Caco-2 (cell line): Measurements from ENCODE around the gene LMBR1L. TPM values are rescaled to one million over a fixed set of nuclear protein-coding genes. Genes with fewer than 3 reads are reported as not detected.

Experiments
- Bru-seq: library from RNA; stranded (reverse); fragments of 400-500 nt; gene quantifications from one replicate; lab custom pipeline; 2021; lab: Mats Ljungman, UMichigan
- BruChase-seq, 2 experiments: library from RNA; stranded (reverse); fragments of 400-500 nt; gene quantifications; one replicate each; lab custom pipeline; 2021; lab: Mats Ljungman, UMichigan
- BruUV-seq: library from RNA; stranded (reverse); fragments of 400-500 nt; replicated peaks from 2 replicates; lab custom pipeline; 2021; lab: Mats Ljungman, UMichigan
- CTCF ChIA-PET: fragments of 300-600 bp; sonication (Branson Sonifier 250); formaldehyde crosslinking; loops from one replicate; lab custom pipeline; 2022; ENCODE audit warnings: antibody characterized with exemption; lab: Charles Lee
- POLR2A ChIA-PET: fragments of 300-600 bp; sonication (Branson Sonifier 250); formaldehyde crosslinking; loops from one replicate; lab custom pipeline; 2022; ENCODE audit warnings: antibody characterized with exemption; lab: Charles Lee
- DNase-seq, 2 experiments: peaks; one replicate each; pipeline versions ENCODE4 v3.0.0 to v3.0.0-alpha.2; 2020 to 2022
- H3K27me3 ChIP-seq: replicated peaks from 2 replicates; pipeline ENCODE4 v1.6.0; 2011; ENCODE audit warnings: low read length; ENCODE audit not compliant: control insufficient read depth, insufficient read depth
- H3K36me3 ChIP-seq: 2 replicates; pipeline ENCODE4 v1.5.1; 2011; ENCODE audit warnings: low read length; ENCODE audit not compliant: control insufficient read depth, insufficient read depth
- H3K4me1 ChIP-seq: fragments of 250-450 bp; sonication (Bioruptor Pico); 2 replicates; pipeline ENCODE4 v1.5.1; 2020; ENCODE audit warnings: mild to moderate bottlenecking
- H3K4me3 ChIP-seq: 2 replicates; pipeline ENCODE4 v1.5.1; 2011; ENCODE audit warnings: low read depth, mild to moderate bottlenecking, control low read depth, low read length
- H3K9me3 ChIP-seq: fragments of 250-450 bp; sonication (Bioruptor Pico); 2 replicates; pipeline ENCODE4 v1.5.1; 2020; ENCODE audit warnings: mild to moderate bottlenecking, moderate library complexity
- H3K27ac Mint-ChIP-seq: one replicate; pipeline ENCODE4 v1.8.0; 2022; ENCODE audit warnings: mixed read lengths; ENCODE audit not compliant: unreplicated experiment
- H3K27me3 Mint-ChIP-seq: one replicate; pipeline ENCODE4 v1.8.0; 2022; ENCODE audit warnings: mixed read lengths; ENCODE audit not compliant: insufficient read depth, unreplicated experiment
- H3K36me3 Mint-ChIP-seq: one replicate; pipeline ENCODE4 v1.8.0; 2022; ENCODE audit warnings: mild to moderate bottlenecking, mixed read lengths; ENCODE audit not compliant: insufficient read depth, unreplicated experiment
- H3K4me1 Mint-ChIP-seq: one replicate; pipeline ENCODE4 v1.8.0; 2022; ENCODE audit warnings: low read depth, mixed read lengths; ENCODE audit not compliant: unreplicated experiment
- H3K4me3 Mint-ChIP-seq: one replicate; pipeline ENCODE4 v1.8.0; 2022; ENCODE audit warnings: mild to moderate bottlenecking, moderate library complexity, mixed read lengths; ENCODE audit not compliant: unreplicated experiment
- H3K9me3 Mint-ChIP-seq: one replicate; pipeline ENCODE4 v1.8.0; 2022; ENCODE audit warnings: mixed read lengths; ENCODE audit not compliant: unreplicated experiment
- intact Hi-C: fragments of 100-400 bp; cut with micrococcal nuclease; formaldehyde crosslinking; loops from one replicate; pipeline ENCODE4 v1.10.0; 2022; ENCODE audit not compliant: unreplicated experiment
- long read RNA-seq: library from polyadenylated mRNA; stranded (forward); transcript quantifications from one replicate; pipeline ENCODE4 v2.0.0, GENCODE V29; 2022
- total RNA-seq: library from RNA; stranded (reverse); gene quantifications from 2 replicates; pipeline ENCODE4 v1.2.3, GENCODE V29; 2022
- TF ChIP-seq, protein P1 (sequence below), 2 experiments: fragments of 200-600 bp in 1 of 2; IDR thresholded peaks; 1 replicate in 1 of 2; 2 replicates in 1 of 2; pipeline versions ENCODE4 v1.5.1 to v1.8.0; 2011 to 2022; ENCODE audit warnings: antibody characterized with exemption in 1 of 2, control low read depth in 1 of 2, inconsistent platforms in 1 of 2, low read depth in 1 of 2, low read length in 1 of 2, mild to moderate bottlenecking in 1 of 2, moderate library complexity in 1 of 2; ENCODE audit not compliant: insufficient read depth in 1 of 2, severe bottlenecking in 1 of 2, unreplicated experiment in 1 of 2

The LMBR1L gene
- total RNA-seq (43.1 and 43.9 TPM in 2 replicates), Bru-seq, nascent RNA (percentile 62 among the genes with signal in this experiment), BruChase-seq, experiment 1, labeled RNA remaining after a 2-hour chase (percentile 72 among the genes with signal in this experiment), BruChase-seq, experiment 2, labeled RNA remaining after a 6-hour chase (percentile 63 among the genes with signal in this experiment)
- long read RNA-seq = 0 reads

DNA sequence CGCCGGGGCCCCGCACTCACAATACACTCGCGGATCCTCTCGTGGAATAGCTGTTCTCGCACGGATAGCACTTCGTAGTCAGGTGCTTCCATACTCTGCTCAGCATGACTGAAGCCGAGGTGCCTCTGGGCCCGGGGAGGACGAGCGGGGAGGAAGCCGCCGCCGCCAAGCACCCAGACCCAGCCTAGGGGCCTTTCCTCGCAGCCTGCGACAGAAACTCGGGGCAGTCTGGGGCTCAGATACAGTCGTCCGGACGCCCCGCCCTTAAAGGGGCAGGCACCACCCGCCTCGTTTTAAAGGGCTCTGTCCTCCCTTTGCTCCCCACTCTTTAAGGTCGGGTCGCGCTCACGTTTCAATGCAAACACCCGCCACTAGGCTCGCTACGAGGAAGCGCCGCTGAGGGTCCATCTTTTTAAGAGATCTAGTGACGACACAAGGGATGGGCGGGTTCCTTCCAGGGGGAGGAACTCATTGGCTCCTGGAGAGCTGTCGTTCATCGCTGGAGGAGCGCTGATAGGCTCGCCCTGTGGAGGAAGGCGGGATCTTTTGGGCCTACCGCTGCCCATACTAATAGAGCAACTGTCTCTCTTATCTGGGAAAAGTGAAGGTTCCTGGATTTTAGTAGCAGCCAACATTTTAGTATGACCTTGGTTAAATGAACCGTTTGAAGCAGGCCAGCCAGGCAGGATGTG is at the start of gene LMBR1L:
TSS of gene LMBR1L (minus strand) at position 384 of the 692 bp plus-strand sequence. CDS start at position 92, 292 bp downstream.
- intact Hi-C loops = loop anchor here (1.0 to 2.0 kb wide), 4 partner anchors 11 to 22 kb away; partner anchors contain the start of gene DHH

GRCh38 chr12:49160399-49160798 is 49.8 kb upstream of the LMBR1L start:
- intact Hi-C loops = no loop called here
- Mint-ChIP-seq H3K27ac (no peak overlapping the region), H3K27me3 (no peaks in the 10 kb centered on the region), H3K4me1 (no peaks in the 10 kb centered on the region), H3K4me3 (no peak overlapping the region), H3K36me3 (no peaks in the 10 kb centered on the region), H3K9me3 (no peaks in the 10 kb centered on the region)
- TF ChIP-seq, protein P1, sequence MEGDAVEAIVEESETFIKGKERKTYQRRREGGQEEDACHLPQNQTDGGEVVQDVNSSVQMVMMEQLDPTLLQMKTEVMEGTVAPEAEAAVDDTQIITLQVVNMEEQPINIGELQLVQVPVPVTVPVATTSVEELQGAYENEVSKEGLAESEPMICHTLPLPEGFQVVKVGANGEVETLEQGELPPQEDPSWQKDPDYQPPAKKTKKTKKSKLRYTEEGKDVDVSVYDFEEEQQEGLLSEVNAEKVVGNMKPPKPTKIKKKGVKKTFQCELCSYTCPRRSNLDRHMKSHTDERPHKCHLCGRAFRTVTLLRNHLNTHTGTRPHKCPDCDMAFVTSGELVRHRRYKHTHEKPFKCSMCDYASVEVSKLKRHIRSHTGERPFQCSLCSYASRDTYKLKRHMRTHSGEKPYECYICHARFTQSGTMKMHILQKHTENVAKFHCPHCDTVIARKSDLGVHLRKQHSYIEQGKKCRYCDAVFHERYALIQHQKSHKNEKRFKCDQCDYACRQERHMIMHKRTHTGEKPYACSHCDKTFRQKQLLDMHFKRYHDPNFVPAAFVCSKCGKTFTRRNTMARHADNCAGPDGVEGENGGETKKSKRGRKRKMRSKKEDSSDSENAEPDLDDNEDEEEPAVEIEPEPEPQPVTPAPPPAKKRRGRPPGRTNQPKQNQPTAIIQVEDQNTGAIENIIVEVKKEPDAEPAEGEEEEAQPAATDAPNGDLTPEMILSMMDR (IDR thresholded peaks at IDR 0.05; ENCODE audit: insufficient read depth in 1 of 2, low read depth in 1 of 2, low read length in 1 of 2, severe bottlenecking in 1 of 2, unreplicated experiment in 1 of 2) = no peak
- Histone ChIP-seq H3K4me1 (no peaks in the 10 kb centered on the region), H3K4me3 (no peak overlapping the region), H3K36me3 (no peaks in the 10 kb centered on the region), H3K9me3 (no peaks in the 10 kb centered on the region), H3K27me3 (no peaks in the 10 kb centered on the region)
- POLR2A ChIA-PET = no interaction called here
- no peak for DNase-seq
- CTCF ChIA-PET = no interaction called here
- no TSS peak for BruUV-seq

More for the DNA sequence above, at the start of gene LMBR1L:
- Histone ChIP-seq H3K27me3 (no peaks in the 10 kb centered on the region), H3K4me1 (peaks cover 14% of the 10 kb centered on the region), H3K4me3 (peak within 1 kb of the TSS; percentile 77), H3K36me3 (no peaks in the 10 kb centered on the region), H3K9me3 (0 out of 2 replicates have a peak, but pooled peaks cover 6% of the 10 kb centered on the region)
- peak; percentile 97 to 98 for DNase-seq
- peak within 1 kb of the TSS; percentile 97 for H3K4me3 Mint-ChIP-seq
- ChIA-PET POLR2A (interaction anchor here (0.5 to 1.9 kb wide), 7 partner anchors 10 to 913 kb away, joined by 3 to 24 read pairs (median 4); partner anchors contain the start of genes DDX23 and TUBA1B), CTCF (interaction anchor here (0.6 to 4.4 kb wide), 19 partner anchors 10 to 258 kb away, joined by 3 to 47 read pairs (median 4); partner anchors contain the start of genes DHH, RHEBL1 and TUBA1B)
- H3K4me1 Mint-ChIP-seq = peaks cover 18% of the 10 kb centered on the region
- H3K36me3 Mint-ChIP-seq = peaks cover 8% of the 10 kb centered on the region
- H3K27me3 Mint-ChIP-seq = no peaks in the 10 kb centered on the region
- H3K9me3 Mint-ChIP-seq = no peaks in the 10 kb centered on the region
- no TSS peak for BruUV-seq
- peak within 1 kb of the TSS; percentile 89 for H3K27ac Mint-ChIP-seq
- TF ChIP-seq, protein P1 (IDR thresholded peaks at IDR 0.05; ENCODE audit: insufficient read depth in 1 of 2, low read depth in 1 of 2, low read length in 1 of 2, severe bottlenecking in 1 of 2, unreplicated experiment in 1 of 2) = peak; percentile 25 to 62

DNA sequence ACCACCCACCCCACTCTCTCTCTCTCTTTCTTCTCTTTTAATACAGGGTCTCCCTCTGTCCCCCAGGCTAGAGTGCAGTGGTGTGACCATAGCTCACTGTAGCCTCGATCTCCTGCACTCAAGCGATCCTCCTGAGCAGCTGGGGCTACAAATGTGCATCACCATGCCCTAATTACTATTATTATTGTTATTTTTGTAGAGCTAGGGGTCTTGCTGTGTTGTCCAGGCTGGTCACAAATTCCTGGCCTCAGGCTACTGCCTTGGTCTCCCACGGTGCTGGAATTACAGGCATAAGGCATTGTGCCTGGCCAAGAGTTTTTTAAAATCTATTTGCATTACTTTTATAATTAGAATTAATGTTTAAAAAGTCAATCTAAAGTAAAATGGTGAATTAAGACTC is 43.6 kb upstream of the LMBR1L start:
- Histone ChIP-seq H3K27me3 (no peaks in the 10 kb centered on the region), H3K4me3 (no peak overlapping the region), H3K4me1 (no peaks in the 10 kb centered on the region), H3K9me3 (no peaks in the 10 kb centered on the region), H3K36me3 (no peaks in the 10 kb centered on the region)
- Mint-ChIP-seq H3K36me3 (no peaks in the 10 kb centered on the region), H3K27ac (no peak overlapping the region), H3K4me1 (no peaks in the 10 kb centered on the region), H3K4me3 (no peak overlapping the region), H3K27me3 (no peaks in the 10 kb centered on the region), H3K9me3 (no peaks in the 10 kb centered on the region)
- POLR2A ChIA-PET = no interaction called here
- intact Hi-C loops = no loop called here
- no peak for DNase-seq
- CTCF ChIA-PET = no interaction called here
- TF ChIP-seq, protein P1 (IDR thresholded peaks at IDR 0.05; ENCODE audit: insufficient read depth in 1 of 2, low read depth in 1 of 2, low read length in 1 of 2, severe bottlenecking in 1 of 2, unreplicated experiment in 1 of 2) = no peak
- BruUV-seq = no TSS peak
